GM12872 (cell line): ENCODE data around the gene FXR2.

Experiments used
- TF ChIP-seq, protein P1 (sequence below): IDR thresholded peaks from 3 replicates; pipeline ENCODE4 v1.5.1; 2011; ENCODE audit warnings: low read depth, mild to moderate bottlenecking, low read length, moderate library complexity; ENCODE audit not compliant: insufficient read depth

Gene FXR2

DNA sequence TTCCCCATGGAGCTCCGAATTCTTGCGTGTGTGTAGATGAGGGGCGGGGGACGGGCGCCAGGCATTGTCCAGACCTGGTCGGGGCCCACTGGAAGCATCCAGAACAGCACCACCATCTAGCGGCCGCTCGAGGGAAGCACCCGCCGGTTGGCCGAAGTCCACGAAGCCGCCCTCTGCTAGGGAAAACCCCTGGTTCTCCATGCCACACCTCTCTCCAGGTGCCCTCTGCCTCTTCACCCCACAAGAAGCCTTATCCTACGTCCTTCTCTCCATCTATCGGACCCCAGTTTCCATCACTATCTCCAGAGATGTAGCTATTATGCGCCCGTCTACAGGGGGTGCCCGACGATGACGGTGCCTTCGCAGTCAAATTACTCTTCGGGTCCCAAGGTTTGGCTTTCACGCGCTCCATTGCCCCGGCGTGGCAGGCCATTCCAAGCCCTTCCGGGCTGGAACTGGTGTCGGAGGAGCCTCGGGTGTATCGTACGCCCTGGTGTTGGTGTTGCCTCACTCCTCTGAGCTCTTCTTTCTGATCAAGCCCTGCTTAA, 53.6 kb downstream of the FXR2 start:
- TF ChIP-seq, protein P1, sequence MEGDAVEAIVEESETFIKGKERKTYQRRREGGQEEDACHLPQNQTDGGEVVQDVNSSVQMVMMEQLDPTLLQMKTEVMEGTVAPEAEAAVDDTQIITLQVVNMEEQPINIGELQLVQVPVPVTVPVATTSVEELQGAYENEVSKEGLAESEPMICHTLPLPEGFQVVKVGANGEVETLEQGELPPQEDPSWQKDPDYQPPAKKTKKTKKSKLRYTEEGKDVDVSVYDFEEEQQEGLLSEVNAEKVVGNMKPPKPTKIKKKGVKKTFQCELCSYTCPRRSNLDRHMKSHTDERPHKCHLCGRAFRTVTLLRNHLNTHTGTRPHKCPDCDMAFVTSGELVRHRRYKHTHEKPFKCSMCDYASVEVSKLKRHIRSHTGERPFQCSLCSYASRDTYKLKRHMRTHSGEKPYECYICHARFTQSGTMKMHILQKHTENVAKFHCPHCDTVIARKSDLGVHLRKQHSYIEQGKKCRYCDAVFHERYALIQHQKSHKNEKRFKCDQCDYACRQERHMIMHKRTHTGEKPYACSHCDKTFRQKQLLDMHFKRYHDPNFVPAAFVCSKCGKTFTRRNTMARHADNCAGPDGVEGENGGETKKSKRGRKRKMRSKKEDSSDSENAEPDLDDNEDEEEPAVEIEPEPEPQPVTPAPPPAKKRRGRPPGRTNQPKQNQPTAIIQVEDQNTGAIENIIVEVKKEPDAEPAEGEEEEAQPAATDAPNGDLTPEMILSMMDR = peak; percentile 95

DNA sequence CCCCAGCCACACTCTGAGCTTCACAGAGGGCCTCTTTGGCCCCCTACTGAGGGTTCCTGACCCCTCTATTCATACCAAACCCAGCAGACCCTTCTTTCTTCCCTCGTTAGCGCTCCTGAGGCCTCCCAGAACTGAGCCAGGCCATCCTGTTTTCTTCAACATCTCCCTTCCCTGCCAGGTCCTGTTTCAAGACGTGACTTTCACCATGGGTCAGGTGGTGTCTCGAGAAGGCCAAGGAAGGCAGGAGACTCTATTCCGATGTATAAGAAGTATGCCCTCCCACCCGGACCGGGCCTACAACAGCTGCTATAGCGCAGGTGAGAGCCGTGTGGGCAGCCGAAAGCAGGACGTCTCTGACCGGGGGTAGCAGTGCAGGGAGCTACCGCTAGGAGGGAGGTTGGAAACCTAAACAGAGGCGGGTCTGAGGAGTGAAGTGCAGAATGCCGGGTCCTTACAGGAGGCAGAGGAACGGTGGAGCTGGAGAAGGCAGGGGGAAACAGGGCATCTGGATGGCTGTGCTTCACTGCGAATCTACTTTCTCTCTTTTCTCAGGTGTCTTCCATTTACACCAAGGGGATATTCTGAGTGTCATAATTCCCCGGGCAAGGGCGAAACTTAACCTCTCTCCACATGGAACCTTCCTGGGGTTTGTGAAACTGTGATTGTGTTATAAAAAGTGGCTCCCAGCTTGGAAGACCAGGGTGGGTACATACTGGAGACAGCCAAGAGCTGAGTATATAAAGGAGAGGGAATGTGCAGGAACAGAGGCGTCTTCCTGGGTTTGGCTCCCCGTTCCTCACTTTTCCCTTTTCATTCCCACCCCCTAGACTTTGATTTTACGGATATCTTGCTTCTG, 54.3 kb downstream of the FXR2 start:
- TF ChIP-seq, protein P1 = peak; percentile 81

DNA sequence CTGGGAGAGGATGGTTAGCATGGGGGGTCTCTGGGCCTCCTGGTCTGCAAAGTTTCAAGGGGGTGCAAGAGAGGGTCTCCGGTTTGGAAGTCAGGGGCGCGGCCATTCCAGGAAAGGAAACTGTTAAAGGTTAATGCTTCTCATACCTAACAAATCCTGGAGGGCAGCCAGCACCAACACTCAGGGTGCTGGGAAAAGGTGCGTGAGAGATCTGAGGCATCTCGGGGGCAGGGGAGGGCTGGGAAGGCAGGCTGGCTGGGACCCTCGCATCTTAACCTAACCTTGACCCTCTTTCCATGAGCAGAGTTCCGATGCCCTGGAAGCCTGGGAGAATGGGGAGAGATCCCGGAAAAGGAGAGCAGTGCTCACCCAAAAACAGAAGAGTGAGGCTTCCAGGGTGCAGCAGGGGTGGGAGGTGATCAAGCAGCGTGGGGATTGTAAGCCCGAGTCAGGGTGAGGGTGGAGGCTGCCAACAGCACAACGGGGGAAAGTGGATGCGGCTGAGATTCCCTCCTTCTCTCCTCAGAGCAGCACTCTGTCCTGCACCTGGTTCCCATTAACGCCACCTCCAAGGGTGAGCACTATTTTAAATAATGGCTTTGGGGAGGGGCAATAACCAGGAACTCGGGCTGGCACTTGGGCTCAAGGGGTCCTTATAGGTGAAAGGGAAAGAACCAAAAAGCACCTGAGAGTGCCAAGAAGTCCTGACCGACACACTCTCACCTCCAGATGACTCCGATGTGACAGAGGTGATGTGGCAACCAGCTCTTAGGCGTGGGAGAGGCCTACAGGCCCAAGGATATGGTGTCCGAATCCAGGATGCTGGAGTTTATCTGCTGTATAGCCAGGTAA, 55.2 kb downstream of the FXR2 start:
- TF ChIP-seq, protein P1 = no peak

DNA sequence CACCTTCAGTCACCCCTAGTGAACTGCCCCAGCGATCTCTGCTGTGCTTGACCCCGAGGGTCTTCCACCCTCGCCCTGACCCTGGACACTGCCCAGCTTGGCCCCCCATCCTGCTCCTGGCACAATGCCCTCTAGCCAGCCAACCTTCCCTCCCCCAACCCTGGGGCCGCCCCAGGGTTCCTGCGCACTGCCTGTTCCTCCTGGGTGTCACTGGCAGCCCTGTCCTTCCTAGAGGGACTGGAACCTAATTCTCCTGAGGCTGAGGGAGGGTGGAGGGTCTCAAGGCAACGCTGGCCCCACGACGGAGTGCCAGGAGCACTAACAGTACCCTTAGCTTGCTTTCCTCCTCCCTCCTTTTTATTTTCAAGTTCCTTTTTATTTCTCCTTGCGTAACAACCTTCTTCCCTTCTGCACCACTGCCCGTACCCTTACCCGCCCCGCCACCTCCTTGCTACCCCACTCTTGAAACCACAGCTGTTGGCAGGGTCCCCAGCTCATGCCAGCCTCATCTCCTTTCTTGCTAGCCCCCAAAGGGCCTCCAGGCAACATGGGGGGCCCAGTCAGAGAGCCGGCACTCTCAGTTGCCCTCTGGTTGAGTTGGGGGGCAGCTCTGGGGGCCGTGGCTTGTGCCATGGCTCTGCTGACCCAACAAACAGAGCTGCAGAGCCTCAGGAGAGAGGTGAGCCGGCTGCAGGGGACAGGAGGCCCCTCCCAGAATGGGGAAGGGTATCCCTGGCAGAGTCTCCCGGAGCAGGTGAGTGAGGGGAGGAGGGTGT, 56.0 kb downstream of the FXR2 start, which contains the start of gene TNFSF13:
TSS of gene TNFSF13 (plus strand) at position 207 of the 776 bp plus-strand sequence. CDS start at position 497, 290 bp downstream.
- TF ChIP-seq, protein P1 = no peak

DNA sequence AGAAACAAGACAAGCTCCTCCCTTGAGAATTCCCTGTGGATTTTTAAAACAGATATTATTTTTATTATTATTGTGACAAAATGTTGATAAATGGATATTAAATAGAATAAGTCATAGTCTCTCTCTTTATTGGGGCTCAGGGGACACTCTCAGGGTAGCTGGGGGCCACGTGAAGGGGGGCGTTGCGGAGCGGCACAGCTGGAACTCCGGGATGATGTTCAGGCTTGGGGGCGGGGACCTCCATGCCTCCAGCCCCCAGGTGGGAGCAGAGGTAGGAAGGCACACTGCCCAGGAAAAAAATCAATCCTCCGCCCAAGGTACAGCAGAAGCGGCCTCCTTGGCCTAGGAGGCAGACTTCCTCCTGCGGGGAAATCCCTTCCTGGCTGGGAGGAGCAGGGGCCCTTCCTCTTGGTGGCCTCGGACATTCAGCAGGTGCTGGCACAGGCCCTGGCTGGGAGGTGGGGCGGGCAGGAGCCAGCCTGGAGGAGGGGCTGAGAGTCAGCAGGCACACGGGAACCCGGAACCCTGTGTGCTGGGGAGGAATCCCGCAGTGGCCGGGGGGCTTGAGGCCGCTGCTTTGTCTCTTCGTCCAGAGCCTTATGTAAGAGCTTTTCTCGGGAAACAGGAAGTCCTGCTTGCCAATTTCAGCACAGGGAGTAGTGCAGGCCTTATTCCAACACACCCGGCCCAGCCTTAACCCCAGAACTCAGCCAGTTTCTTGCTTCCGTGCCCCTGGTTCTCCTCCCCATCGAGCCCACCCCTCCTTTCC, 56.7 kb downstream of the FXR2 start:
- TF ChIP-seq, protein P1 = no peak

DNA sequence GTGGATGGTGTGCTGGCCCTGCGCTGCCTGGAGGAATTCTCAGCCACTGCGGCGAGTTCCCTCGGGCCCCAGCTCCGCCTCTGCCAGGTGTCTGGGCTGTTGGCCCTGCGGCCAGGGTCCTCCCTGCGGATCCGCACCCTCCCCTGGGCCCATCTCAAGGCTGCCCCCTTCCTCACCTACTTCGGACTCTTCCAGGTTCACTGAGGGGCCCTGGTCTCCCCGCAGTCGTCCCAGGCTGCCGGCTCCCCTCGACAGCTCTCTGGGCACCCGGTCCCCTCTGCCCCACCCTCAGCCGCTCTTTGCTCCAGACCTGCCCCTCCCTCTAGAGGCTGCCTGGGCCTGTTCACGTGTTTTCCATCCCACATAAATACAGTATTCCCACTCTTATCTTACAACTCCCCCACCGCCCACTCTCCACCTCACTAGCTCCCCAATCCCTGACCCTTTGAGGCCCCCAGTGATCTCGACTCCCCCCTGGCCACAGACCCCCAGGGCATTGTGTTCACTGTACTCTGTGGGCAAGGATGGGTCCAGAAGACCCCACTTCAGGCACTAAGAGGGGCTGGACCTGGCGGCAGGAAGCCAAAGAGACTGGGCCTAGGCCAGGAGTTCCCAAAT, 57.4 kb downstream of the FXR2 start:
- TF ChIP-seq, protein P1 = no peak
